Neural progenitor cell (in vitro differentiated cells): ENCODE measurements around the gene BAMBI. TPM values are rescaled to one million over a fixed set of nuclear protein-coding genes. Genes with fewer than 3 reads are reported as not detected.

Source experiments
- DNase-seq: peaks from one replicate; pipeline ENCODE4 v3.0.0-alpha.2; 2016; ENCODE audit warnings: low spot score
- H2AFZ ChIP-seq: fragments of 200-600 bp; sonication (generic); replicated peaks from 2 replicates; pipeline ENCODE4 v1.6.1; 2016; ENCODE audit warnings: antibody characterized with exemption
- H3F3A ChIP-seq: fragments of 200-600 bp; sonication (generic); 2 replicates; pipeline ENCODE4 v1.6.1; 2016; ENCODE audit warnings: antibody characterized with exemption, low read depth
- H3K27ac ChIP-seq: fragments of 200-600 bp; sonication (generic); 2 replicates; pipeline ENCODE4 v1.5.1; 2016; ENCODE audit warnings: mild to moderate bottlenecking
- H3K27me3 ChIP-seq: fragments of 200-600 bp; sonication (generic); 2 replicates; pipeline ENCODE4 v1.6.1; 2016; ENCODE audit warnings: mild to moderate bottlenecking, moderate library complexity
- H3K36me3 ChIP-seq: fragments of 200-600 bp; sonication (generic); 2 replicates; pipeline ENCODE4 v1.5.1; 2016
- H3K4me1 ChIP-seq: fragments of 200-600 bp; sonication (generic); 2 replicates; pipeline ENCODE4 v1.6.1; 2016; ENCODE audit warnings: mixed run types
- H3K4me2 ChIP-seq: fragments of 200-600 bp; sonication (generic); 2 replicates; pipeline ENCODE4 v1.6.1; 2016
- H3K4me3 ChIP-seq: fragments of 200-600 bp; sonication (generic); 2 replicates; pipeline ENCODE4 v1.5.1; 2016
- H3K79me2 ChIP-seq: fragments of 200-600 bp; sonication (generic); 2 replicates; pipeline ENCODE4 v1.6.1; 2016; ENCODE audit warnings: low read depth
- H3K9ac ChIP-seq: fragments of 200-600 bp; sonication (generic); 2 replicates; pipeline ENCODE4 v1.6.1; 2016
- H3K9me3 ChIP-seq: fragments of 200-600 bp; sonication (generic); 2 replicates; pipeline ENCODE4 v1.5.1; 2016; ENCODE audit warnings: low read depth
- H4K20me1 ChIP-seq: fragments of 200-600 bp; sonication (generic); 2 replicates; pipeline ENCODE4 v1.6.1; 2016; ENCODE audit warnings: low read depth
- H3K27ac Mint-ChIP-seq: 3 replicates; pipeline ENCODE4 v1.8.0; 2021; ENCODE audit warnings: mixed read lengths
- H3K27me3 Mint-ChIP-seq: 2 replicates; pipeline ENCODE4 v1.8.0; 2022; ENCODE audit warnings: low read depth, mild to moderate bottlenecking, inconsistent platforms, moderate library complexity, mixed read lengths; ENCODE audit not compliant: insufficient read depth
- H3K36me3 Mint-ChIP-seq: 3 replicates; pipeline ENCODE4 v1.8.0; 2021; ENCODE audit warnings: mixed read lengths
- H3K4me1 Mint-ChIP-seq: 3 replicates; pipeline ENCODE4 v1.8.0; 2021; ENCODE audit warnings: mixed read lengths
- H3K4me3 Mint-ChIP-seq: 3 replicates; pipeline ENCODE4 v1.8.0; 2021; ENCODE audit warnings: mild to moderate bottlenecking, moderate library complexity, mixed read lengths
- H3K9me3 Mint-ChIP-seq: 3 replicates; pipeline ENCODE4 v1.8.0; 2020; ENCODE audit warnings: mixed read lengths
- CTCF ChIP-seq: fragments of 200-600 bp; sonication (generic); IDR thresholded peaks from 2 replicates; pipeline ENCODE4 v1.5.1; 2017; ENCODE audit warnings: antibody characterized with exemption, mild to moderate bottlenecking
- EZH2 ChIP-seq: fragments of 200-600 bp; sonication (generic); IDR thresholded peaks from 2 replicates; pipeline ENCODE4 v1.6.1; 2017; ENCODE audit warnings: antibody characterized with exemption, mild to moderate bottlenecking, moderate library complexity
- EZH2phosphoT487 ChIP-seq: fragments of 200-600 bp; sonication (generic); IDR thresholded peaks from 2 replicates; pipeline ENCODE4 v1.6.1; 2017; ENCODE audit warnings: antibody characterized with exemption
- total RNA-seq: library from RNA; depleted of rRNA; stranded (reverse); fragments of >200 nt; gene quantifications from 2 replicates; pipeline ENCODE4 v1.2.3, GENCODE V29; 2015; ENCODE audit warnings: low replicate concordance

The BAMBI gene
- total RNA-seq, 1 donor from 2014 or later: 2.2 TPM

DNA sequence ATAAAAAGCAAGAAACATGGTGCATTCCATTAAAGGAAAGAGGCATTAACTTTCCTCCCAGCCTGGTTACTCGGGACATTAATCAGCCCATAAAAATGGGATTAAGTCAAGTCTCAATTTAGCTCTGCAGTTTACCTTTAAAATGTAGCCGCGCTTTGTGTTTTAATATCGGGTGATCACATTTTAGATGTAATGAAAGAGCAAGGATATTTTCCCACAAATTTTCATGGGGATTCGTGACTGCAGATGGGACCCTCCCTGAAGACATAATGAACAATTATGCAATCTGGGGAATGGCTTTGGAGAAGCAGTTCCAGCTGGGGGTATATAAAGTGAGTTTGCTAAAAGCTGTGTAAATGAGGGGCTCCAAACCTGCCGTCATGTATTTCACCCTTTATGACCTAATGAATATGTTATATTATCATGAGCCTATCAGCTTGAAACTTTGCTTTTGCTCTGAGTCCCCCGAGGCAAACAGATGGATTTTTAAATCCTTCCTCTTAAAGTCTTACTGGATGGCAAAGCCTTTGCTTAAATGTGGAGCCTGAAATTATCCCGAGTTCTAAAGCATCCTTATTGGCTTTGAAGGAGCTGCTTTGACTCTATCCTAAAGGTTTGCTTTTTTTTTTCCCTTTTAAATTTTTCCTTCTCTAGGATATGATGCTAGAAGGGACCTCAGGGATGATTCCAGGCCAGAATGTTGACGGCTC lies 31.8 kb downstream of the BAMBI start:
- Histone ChIP-seq H3K4me3 (no peak overlapping the region), H3F3A (no peaks in the 10 kb centered on the region), H3K27ac (no peak overlapping the region), H3K9ac (no peak overlapping the region), H3K27me3 (no peaks in the 10 kb centered on the region), H3K4me1 (no peaks in the 10 kb centered on the region), H3K36me3 (no peaks in the 10 kb centered on the region), H2AFZ (no peak overlapping the region), H3K79me2 (no peaks in the 10 kb centered on the region), H4K20me1 (no peaks in the 10 kb centered on the region), H3K4me2 (no peak overlapping the region), H3K9me3 (no peaks in the 10 kb centered on the region)
- H3K27ac Mint-ChIP-seq: no peak overlapping the region
- H3K27me3 Mint-ChIP-seq: peaks cover 2% of the 10 kb centered on the region
- DNase-seq: no peak
- TF ChIP-seq EZH2phosphoT487 (no peak), EZH2 (no peak), CTCF (no peak)
- H3K36me3 Mint-ChIP-seq: no peaks in the 10 kb centered on the region
- no peak overlapping the region for H3K4me3 Mint-ChIP-seq
- peaks cover 29% of the 10 kb centered on the region for H3K4me1 Mint-ChIP-seq
- H3K9me3 Mint-ChIP-seq: no peaks in the 10 kb centered on the region

- Histone ChIP-seq H3K36me3 (no peaks in the 10 kb centered on the region), H4K20me1 (no peaks in the 10 kb centered on the region), H3F3A (no peaks in the 10 kb centered on the region), H2AFZ (no peak overlapping the region), H3K9me3 (no peaks in the 10 kb centered on the region), H3K79me2 (no peaks in the 10 kb centered on the region), H3K27ac (no peak overlapping the region), H3K4me1 (no peaks in the 10 kb centered on the region), H3K27me3 (no peaks in the 10 kb centered on the region), H3K9ac (no peak overlapping the region), H3K4me3 (no peak overlapping the region), H3K4me2 (no peak overlapping the region)
- no peaks in the 10 kb centered on the region for H3K9me3 Mint-ChIP-seq
- no peaks in the 10 kb centered on the region for H3K27me3 Mint-ChIP-seq
- TF ChIP-seq EZH2 (no peak), CTCF (no peak), EZH2phosphoT487 (no peak)
- H3K27ac Mint-ChIP-seq: no peak overlapping the region
- no peak for DNase-seq
- no peak overlapping the region for H3K4me3 Mint-ChIP-seq
- no peaks in the 10 kb centered on the region for H3K36me3 Mint-ChIP-seq
- H3K4me1 Mint-ChIP-seq: peaks cover 19% of the 10 kb centered on the region
Observed at GRCh38 chr10:28710202-28710886, 33.0 kb downstream of the BAMBI start.

DNA sequence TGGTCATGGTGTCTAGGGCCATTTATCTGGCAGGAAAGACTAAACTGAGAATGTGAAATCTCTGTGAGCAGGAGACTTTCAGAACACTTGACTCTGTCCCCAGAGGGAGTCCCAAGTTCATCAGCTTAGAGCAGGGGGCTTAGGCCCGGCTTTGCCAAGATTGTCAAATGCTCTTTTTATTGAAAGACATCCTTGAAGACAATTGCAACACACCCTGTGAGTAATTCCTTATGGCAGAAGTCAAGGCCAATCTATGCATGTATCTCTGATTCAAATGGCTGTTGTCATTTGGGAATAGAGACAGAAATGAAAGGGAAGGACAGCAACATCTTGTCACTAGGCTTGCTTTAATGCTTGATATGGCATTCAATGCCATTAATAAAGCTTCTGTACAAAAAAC lies 33.7 kb downstream of the BAMBI start:
- H3K4me2 ChIP-seq: no peak overlapping the region
- H3K9ac ChIP-seq: no peak overlapping the region
- H3K4me1 ChIP-seq: no peaks in the 10 kb centered on the region
- H4K20me1 ChIP-seq: no peaks in the 10 kb centered on the region
- no peaks in the 10 kb centered on the region for H3K9me3 ChIP-seq
- TF ChIP-seq CTCF (no peak), EZH2phosphoT487 (no peak), EZH2 (no peak)
- Mint-ChIP-seq H3K4me3 (no peak overlapping the region), H3K27ac (no peak overlapping the region), H3K27me3 (no peaks in the 10 kb centered on the region), H3K4me1 (peaks cover 19% of the 10 kb centered on the region), H3K36me3 (no peaks in the 10 kb centered on the region), H3K9me3 (no peaks in the 10 kb centered on the region)
- no peak overlapping the region for H2AFZ ChIP-seq
- no peaks in the 10 kb centered on the region for H3F3A ChIP-seq
- H3K27ac ChIP-seq: no peak overlapping the region
- H3K4me3 ChIP-seq: no peak overlapping the region
- no peaks in the 10 kb centered on the region for H3K27me3 ChIP-seq
- no peaks in the 10 kb centered on the region for H3K79me2 ChIP-seq
- no peaks in the 10 kb centered on the region for H3K36me3 ChIP-seq
- no peak for DNase-seq
